Measurements from ENCODE around the gene DCBLD2.

GRCh38 chr3:98777286-98777685, 124.2 kb downstream of the DCBLD2 start:
- no peak for TF ChIP-seq CTCF (IDR thresholded peaks at IDR 0.05)
- no peak for TF ChIP-seq POLR2A (IDR thresholded peaks at IDR 0.05)
- TF ChIP-seq POLR2AphosphoS5 (IDR thresholded peaks at IDR 0.05) = no peak
